Mammary epithelial cell (primary cell): ENCODE measurements around the gene ZFP42.

Source experiments
- EZH2 ChIP-seq: IDR thresholded peaks from 2 replicates; pipeline ENCODE4 v1.6.1; 2012; ENCODE audit warnings: low read length, inconsistent platforms, borderline replicate concordance
- TF ChIP-seq, protein P1 (sequence below), 2 donors: IDR thresholded peaks in 1 of 2; conservative IDR thresholded peaks in 1 of 2; 2 replicates each; pipeline ENCODE4 v1.5.1; 2011 to 2012; ENCODE audit warnings: inconsistent platforms in 2 of 2, low read length in 2 of 2, mild to moderate bottlenecking in 2 of 2, control low read depth in 1 of 2, low read depth in 1 of 2; ENCODE audit not compliant: insufficient read depth in 1 of 2; ENCODE audit errors: extremely low read depth in 1 of 2

DNA sequence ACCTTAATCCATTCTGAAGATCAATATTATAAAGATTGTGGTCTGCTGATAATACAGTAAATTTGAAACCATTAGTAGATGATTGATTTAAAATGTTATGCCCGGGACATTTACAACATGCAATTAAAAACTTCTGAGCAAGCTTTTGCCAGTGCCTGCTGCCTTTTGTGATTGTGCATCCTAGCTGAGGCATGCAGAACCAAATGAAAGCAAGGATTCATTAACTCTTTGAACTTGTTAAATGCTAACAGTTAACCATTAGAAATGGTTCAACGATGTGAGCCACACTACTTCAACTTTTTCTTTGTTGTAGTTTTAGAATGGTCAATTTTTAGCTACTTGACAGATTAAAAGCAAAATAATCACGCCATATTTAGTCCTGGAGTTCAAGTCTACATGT is 51.1 kb downstream of the ZFP42 start:
- TF ChIP-seq, protein P1, sequence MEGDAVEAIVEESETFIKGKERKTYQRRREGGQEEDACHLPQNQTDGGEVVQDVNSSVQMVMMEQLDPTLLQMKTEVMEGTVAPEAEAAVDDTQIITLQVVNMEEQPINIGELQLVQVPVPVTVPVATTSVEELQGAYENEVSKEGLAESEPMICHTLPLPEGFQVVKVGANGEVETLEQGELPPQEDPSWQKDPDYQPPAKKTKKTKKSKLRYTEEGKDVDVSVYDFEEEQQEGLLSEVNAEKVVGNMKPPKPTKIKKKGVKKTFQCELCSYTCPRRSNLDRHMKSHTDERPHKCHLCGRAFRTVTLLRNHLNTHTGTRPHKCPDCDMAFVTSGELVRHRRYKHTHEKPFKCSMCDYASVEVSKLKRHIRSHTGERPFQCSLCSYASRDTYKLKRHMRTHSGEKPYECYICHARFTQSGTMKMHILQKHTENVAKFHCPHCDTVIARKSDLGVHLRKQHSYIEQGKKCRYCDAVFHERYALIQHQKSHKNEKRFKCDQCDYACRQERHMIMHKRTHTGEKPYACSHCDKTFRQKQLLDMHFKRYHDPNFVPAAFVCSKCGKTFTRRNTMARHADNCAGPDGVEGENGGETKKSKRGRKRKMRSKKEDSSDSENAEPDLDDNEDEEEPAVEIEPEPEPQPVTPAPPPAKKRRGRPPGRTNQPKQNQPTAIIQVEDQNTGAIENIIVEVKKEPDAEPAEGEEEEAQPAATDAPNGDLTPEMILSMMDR (conservative IDR thresholded peaks at IDR 0.05 in 1 of 2, IDR thresholded peaks at IDR 0.05 in 1 of 2; ENCODE audit: extremely low read depth in 1 of 2, insufficient read depth in 1 of 2, low read depth in 1 of 2, low read length in 2 of 2), result no peak
- TF ChIP-seq EZH2, result no peak
